Non-pigmented ciliary epithelial cell (primary cell): ENCODE results near the gene BCL2L11.

Source experiments
- DNase-seq: peaks from one replicate; pipeline ENCODE4 v3.0.0-alpha.2; 2010; ENCODE audit warnings: low read depth

Gene BCL2L11

GRCh38 chr2:111192776-111193368, 72.2 kb downstream of the BCL2L11 start:
- DNase-seq = no peak

GRCh38 chr2:111194835-111195621, 74.3 kb downstream of the BCL2L11 start:
- no peak for DNase-seq

DNA sequence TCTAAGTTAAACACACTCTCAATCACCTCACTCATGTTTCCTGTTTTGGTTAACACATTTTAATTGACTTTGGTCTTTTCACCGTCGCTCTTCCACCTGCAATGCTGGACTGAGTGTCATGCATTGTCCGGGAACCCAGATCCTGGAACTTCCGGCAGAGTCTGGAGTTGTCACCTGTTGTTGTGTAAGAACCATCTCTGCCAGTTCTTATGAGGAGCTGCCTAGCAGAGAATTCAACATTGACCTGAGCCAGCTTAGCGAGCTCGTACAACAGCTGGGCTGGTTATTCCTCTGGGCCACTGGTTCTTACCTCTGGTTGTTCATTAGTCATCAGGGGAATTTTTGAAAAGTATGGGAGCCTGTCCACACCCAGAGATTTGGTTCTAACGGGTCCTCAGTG, 75.7 kb downstream of the BCL2L11 start:
- no peak for DNase-seq

- no peak for DNase-seq
Observed at GRCh38 chr2:111198701-111199100, 78.0 kb downstream of the BCL2L11 start.

DNA sequence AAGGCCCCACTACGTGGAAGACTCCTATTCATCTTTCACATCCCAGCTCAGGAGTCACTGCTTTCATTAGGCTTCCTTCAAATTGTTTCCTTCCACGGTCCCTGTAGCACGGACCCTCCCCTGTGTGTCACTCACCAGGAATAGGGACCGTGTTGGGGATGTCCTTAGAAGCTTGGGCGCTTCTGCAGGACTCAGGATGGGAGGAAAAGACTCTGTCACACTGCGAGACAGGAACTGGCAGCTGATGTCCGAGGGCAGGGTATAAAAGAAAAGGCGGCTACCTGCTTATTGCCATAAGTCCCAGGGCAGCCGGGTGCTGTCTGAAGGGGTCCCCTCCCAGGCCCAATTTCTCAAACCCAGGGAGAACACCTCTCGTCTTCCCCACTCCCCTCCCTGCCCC, 79.1 kb downstream of the BCL2L11 start:
- DNase-seq = no peak

GRCh38 chr2:111200333-111200881, 79.7 kb downstream of the BCL2L11 start:
- DNase-seq = no peak

DNA sequence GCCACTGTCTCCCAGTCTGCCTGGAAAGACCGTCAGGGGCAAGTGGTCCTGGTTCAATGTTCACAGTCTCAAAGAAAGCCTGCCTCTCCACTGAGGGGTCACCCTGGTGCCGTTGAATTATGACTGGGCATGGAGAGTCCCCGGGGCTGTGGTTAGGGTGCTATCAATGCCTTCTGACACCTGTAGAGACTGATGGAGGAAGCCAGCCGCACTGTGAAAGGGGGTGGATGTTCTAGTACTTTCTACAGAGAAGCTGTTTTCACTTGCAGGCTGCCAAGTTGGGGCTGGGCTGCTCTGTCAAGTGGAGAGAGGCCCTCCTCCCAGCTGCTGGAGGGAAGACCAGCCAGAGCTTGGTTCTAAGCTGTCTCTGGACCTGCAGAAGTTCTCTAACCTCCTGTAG, 80.5 kb downstream of the BCL2L11 start:
- no peak for DNase-seq

- DNase-seq = no peak
Observed at GRCh38 chr2:111202266-111203040, 81.7 kb downstream of the BCL2L11 start.

DNA sequence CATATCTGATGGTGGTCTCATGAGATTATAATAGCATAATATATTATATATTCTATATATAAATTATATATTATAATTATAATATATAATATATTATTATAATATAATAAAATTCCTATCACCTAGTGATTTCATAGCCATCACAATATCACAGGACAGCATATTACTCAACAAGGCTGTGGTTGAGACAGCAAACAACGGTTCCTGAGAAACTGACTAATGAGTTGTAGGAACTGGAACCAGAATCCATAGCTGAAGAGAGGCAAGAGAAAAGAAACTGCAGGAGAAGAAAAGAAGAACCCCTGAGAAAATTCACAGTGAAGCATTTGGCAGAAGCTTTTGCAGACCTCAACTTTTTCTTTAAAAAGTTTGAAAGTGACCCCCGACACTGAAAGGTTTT, 84.0 kb downstream of the BCL2L11 start:
- DNase-seq = no peak

- no peak for DNase-seq
Observed at GRCh38 chr2:111205774-111206173, 85.1 kb downstream of the BCL2L11 start.

- DNase-seq = no peak
Observed at GRCh38 chr2:111207851-111208250, 87.1 kb downstream of the BCL2L11 start.

DNA sequence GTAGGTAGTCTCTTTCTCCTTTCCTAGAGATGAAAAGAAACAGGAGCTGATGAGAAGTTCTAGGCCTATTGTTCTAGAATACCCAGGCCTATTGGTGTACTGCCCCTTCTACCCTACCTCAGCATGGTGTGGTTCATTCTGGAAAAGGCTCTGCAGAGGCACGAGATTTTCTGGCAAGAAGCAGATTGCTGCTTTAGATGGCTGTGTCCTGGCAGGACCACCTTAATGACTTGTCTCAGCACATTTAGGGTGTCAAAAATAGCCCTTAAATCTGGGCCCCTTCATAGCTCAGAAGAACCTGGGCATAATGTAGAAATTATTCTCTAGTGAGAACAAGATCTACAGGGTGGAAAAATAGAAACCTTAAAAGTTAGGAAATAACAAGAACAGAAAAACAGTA, 87.9 kb downstream of the BCL2L11 start:
- DNase-seq = no peak

DNA sequence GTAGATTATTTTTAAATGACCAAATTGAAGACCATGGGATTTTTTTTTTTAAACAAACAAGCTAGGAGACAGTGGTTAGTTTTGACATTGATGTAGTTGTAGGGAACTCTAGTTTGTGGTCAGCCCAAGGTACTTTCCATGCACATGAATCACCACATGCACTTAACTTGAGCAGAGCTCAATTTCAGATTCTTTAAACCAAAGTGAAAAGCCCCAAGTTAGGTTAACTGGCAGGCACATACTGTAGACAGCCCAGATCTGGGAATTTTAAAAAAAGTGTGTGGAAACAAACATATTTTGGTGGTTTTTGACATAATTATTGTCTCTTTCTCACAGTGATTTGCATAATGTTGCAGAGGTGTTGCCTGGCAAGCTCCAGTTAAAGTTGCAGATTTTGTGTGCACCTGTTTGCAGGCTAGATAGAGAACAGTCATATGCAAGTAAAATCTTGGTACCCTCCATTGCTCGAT, 88.4 kb downstream of the BCL2L11 start:
- peak; percentile 73 for DNase-seq

GRCh38 chr2:111210036-111210435, 89.3 kb downstream of the BCL2L11 start:
- no peak for DNase-seq

- DNase-seq = no peak
Observed at GRCh38 chr2:111213877-111214276, 93.2 kb downstream of the BCL2L11 start.

DNA sequence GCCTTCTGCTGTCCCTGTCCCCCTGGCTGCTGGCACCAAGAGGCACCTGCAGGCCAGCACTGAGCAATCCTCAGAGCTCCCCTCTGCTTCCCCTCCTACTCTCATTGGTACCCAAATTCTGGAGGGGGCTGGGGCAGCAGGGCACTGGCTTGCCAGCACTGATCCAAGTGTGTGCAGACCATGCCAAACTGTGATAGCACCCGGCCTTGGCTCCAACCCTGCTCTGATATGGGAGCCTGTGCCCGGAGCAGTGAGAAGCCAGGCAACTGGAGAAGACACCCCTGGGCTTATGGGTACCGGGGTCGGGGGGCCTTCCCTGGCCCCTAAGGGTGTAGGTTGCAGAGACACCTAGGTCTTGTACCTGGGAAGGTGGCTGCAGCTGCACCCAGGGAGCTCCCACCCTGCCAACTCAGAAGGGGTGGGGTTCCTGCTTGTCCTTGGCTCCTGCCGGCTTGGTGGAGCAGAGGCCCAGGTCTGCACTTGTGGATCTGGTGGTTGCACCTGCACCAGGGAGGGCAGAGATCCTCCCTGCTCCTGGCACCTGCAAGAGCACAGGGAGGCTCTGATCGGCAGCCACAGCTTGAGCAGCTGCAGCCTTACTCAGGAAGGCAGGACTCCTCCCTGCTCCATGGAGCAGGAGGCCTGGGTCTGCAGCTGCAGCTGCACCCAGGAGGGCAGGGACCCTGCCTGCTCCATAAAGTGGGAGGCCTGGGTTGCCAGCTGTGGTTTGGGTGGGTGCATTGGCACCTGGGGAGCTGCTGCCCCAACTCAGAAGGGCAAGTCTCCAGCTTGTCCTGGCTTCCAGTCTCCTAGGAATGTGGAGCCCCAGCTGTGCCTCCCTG, 96.3 kb downstream of the BCL2L11 start:
- no peak for DNase-seq
